Bronchial epithelial cell (primary cell): ENCODE measurements around the gene SDCBP2. TPM values are rescaled to one million over a fixed set of nuclear protein-coding genes. Genes with fewer than 3 reads are reported as not detected.
A peak's percentile ranks its signal among the peaks of the same experiment; 100 is the strongest.

Source experiments
- DNase-seq: peaks from one replicate; pipeline ENCODE4 v3.0.0-alpha.2; 2010; ENCODE audit warnings: low read depth
- FAIRE-seq: peaks from 2 replicates; lab custom pipeline; 2011; peaks lifted over from hg19 to GRCh38; lab: Jason Lieb, UNC
- H3K27me3 ChIP-seq: 2 replicates; pipeline ENCODE4 v1.5.1; 2011; ENCODE audit warnings: low read length; ENCODE audit not compliant: control insufficient read depth, insufficient read depth
- H3K36me3 ChIP-seq: 2 replicates; pipeline ENCODE4 v1.5.1; 2011; ENCODE audit warnings: low read length; ENCODE audit not compliant: control insufficient read depth, insufficient read depth
- H3K4me3 ChIP-seq: 2 replicates; pipeline ENCODE4 v1.5.1; 2011; ENCODE audit warnings: mild to moderate bottlenecking, low read depth, low read length, control low read depth
- CTCF ChIP-seq: IDR thresholded peaks from 2 replicates; pipeline ENCODE4 v1.5.1; 2011; ENCODE audit warnings: mild to moderate bottlenecking, moderate library complexity, low read length, control low read depth, inconsistent platforms; ENCODE audit not compliant: insufficient read depth, severe bottlenecking
- total RNA-seq: library from RNA; depleted of rRNA; stranded (reverse); fragments of >200 nt; gene quantifications from 2 replicates; pipeline ENCODE4 v1.2.1, GENCODE V29; 2014

The SDCBP2 gene
- total RNA-seq, 1 donor from 2014 or later, result 96.4 TPM

GRCh38 chr20:1376007-1376406 lies 47.1 kb upstream of the SDCBP2 start:
- no peak for TF ChIP-seq CTCF
- Histone ChIP-seq H3K4me3 (no peak overlapping the region), H3K36me3 (peaks cover 6% of the 10 kb centered on the region), H3K27me3 (no peaks in the 10 kb centered on the region)
- FAIRE-seq, result no peak
- no peak for DNase-seq

- DNase-seq (peak; percentile 23), FAIRE-seq (no peak)
- no peak overlapping the region for H3K4me3 ChIP-seq
- no peaks in the 10 kb centered on the region for H3K27me3 ChIP-seq
- TF ChIP-seq CTCF, result no peak
- H3K36me3 ChIP-seq, result peaks cover 6% of the 10 kb centered on the region
These were observed 46.6 kb upstream of the SDCBP2 start for GRCh38 chr20:1375515-1375914.

GRCh38 chr20:1374246-1374645 lies 45.3 kb upstream of the SDCBP2 start:
- FAIRE-seq, result no peak
- Histone ChIP-seq H3K4me3 (no peak overlapping the region), H3K36me3 (peaks cover 8% of the 10 kb centered on the region), H3K27me3 (no peaks in the 10 kb centered on the region)
- DNase-seq, result no peak
- TF ChIP-seq CTCF, result no peak

GRCh38 chr20:1373614-1374013 lies 44.7 kb upstream of the SDCBP2 start:
- DNase-seq, result no peak
- Histone ChIP-seq H3K36me3 (peaks cover 9% of the 10 kb centered on the region), H3K4me3 (no peak overlapping the region), H3K27me3 (no peaks in the 10 kb centered on the region)
- no peak for TF ChIP-seq CTCF
- no peak for FAIRE-seq

- Histone ChIP-seq H3K27me3 (no peaks in the 10 kb centered on the region), H3K4me3 (no peak overlapping the region), H3K36me3 (peaks cover 12% of the 10 kb centered on the region)
- no peak for TF ChIP-seq CTCF
- no peak for FAIRE-seq
- no peak for DNase-seq
These were observed 44.1 kb upstream of the SDCBP2 start for GRCh38 chr20:1373036-1373435.

GRCh38 chr20:1371830-1372539 lies 43.0 kb upstream of the SDCBP2 start:
- H3K4me3 ChIP-seq, result no peak overlapping the region
- peaks cover 14% of the 10 kb centered on the region for H3K36me3 ChIP-seq
- no peaks in the 10 kb centered on the region for H3K27me3 ChIP-seq
- FAIRE-seq (peak; percentile 7), DNase-seq (no peak)
- no peak for TF ChIP-seq CTCF
